Retinal pigment epithelial cell (primary cell): Measurements from ENCODE around the gene SAG.

Experiments
- DNase-seq: peaks from one replicate; pipeline ENCODE4 v3.0.0-alpha.2; 2010; ENCODE audit warnings: low read depth
- H3K4me3 ChIP-seq: 2 replicates; pipeline ENCODE4 v1.5.1; 2011; ENCODE audit warnings: mild to moderate bottlenecking, low read length, control low read depth, moderate library complexity
- TF ChIP-seq, protein P1 (sequence below): conservative IDR thresholded peaks from 2 replicates; pipeline ENCODE4 v1.5.1; 2011; ENCODE audit warnings: low read depth, low read length, control low read depth, inconsistent platforms

SAG gene

GRCh38 chr2:233317196-233317943 lies 9.8 kb downstream of the SAG start:
- no peak for DNase-seq
- H3K4me3 ChIP-seq: no peak overlapping the region
- TF ChIP-seq, protein P1, sequence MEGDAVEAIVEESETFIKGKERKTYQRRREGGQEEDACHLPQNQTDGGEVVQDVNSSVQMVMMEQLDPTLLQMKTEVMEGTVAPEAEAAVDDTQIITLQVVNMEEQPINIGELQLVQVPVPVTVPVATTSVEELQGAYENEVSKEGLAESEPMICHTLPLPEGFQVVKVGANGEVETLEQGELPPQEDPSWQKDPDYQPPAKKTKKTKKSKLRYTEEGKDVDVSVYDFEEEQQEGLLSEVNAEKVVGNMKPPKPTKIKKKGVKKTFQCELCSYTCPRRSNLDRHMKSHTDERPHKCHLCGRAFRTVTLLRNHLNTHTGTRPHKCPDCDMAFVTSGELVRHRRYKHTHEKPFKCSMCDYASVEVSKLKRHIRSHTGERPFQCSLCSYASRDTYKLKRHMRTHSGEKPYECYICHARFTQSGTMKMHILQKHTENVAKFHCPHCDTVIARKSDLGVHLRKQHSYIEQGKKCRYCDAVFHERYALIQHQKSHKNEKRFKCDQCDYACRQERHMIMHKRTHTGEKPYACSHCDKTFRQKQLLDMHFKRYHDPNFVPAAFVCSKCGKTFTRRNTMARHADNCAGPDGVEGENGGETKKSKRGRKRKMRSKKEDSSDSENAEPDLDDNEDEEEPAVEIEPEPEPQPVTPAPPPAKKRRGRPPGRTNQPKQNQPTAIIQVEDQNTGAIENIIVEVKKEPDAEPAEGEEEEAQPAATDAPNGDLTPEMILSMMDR: no peak

- TF ChIP-seq, protein P1: no peak
- DNase-seq: no peak
- no peak overlapping the region for H3K4me3 ChIP-seq
Measured at GRCh38 chr2:233319256-233319655, 11.6 kb downstream of the SAG start.

DNA sequence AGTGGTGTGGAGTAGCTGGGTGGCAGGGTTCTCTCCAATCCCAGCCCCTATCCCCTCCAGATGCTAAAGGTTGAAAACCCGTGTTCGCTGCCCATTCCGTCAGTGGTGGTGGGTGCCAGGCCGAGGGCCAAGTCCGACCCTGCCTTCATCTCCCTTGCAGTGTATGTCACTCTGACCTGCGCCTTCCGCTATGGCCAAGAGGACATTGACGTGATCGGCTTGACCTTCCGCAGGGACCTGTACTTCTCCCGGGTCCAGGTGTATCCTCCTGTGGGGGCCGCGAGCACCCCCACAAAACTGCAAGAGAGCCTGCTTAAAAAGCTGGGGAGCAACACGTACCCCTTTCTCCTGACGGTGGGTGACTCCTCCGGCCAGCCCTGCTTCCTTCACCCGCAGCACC lies 12.9 kb downstream of the SAG start:
- H3K4me3 ChIP-seq: no peak overlapping the region
- TF ChIP-seq, protein P1: no peak
- DNase-seq: no peak

DNA sequence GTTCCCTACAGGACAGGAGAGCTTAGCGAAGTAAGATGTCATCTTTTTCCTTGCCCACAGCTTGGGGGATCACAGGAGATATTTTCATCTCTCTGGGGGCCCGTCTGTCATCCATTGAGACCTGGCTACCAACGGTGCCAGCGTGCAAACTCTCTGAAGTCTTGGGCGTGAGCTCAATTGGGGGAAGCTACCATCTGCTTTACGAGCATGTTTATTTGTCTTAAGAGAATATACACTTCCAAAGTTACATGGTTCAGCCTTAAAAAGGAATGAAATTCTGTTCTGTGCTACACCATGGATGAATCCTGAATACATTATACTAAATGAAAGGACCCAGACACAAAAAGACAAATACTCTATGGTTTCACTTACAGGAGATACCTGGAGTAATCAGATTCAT lies 13.6 kb downstream of the SAG start:
- TF ChIP-seq, protein P1: no peak
- H3K4me3 ChIP-seq: no peak overlapping the region
- no peak for DNase-seq

DNA sequence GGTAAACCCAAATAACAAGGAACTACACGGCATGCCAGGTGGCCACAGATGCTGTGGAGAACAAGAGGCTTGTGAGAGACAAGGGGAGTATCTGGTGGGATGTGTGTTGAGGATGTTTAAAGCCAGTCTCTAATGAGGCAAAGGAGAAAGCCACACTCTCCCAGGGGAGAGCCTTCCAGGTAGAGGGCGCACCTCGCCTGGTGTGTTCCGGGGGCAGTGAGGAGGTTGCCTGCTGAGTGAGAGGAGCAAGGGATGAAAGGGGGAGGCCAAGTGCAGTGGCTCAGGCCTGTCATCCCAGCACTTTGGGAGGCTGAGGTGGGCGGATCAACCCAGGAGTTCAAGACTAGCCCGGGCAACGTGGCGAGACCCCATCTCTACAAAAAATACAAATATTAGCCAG lies 16.2 kb downstream of the SAG start:
- TF ChIP-seq, protein P1: no peak
- no peak for DNase-seq
- H3K4me3 ChIP-seq: no peak overlapping the region

DNA sequence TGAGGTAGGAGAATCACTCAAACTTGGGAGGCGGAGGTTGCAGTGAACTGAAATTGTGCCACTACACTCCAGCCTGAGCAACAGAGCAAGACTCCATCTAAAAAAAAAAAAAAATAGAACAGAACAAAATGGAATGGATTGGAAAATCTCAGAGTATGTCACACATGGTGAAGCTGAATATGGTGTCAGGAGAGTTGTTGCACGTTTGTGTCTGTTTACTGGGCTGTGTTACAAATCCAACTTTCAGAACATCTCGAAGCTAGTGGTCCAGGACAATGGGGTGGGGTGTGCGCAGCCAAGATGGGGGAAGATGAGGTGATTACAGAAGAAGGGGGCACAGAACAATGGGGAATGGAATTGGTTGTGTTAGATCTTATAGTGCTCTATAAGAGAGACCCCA lies 17.6 kb downstream of the SAG start:
- TF ChIP-seq, protein P1: no peak
- DNase-seq: no peak
- no peak overlapping the region for H3K4me3 ChIP-seq

- TF ChIP-seq, protein P1: no peak
- DNase-seq: no peak
- H3K4me3 ChIP-seq: no peak overlapping the region
Measured at GRCh38 chr2:233325814-233326213, 18.2 kb downstream of the SAG start.
